A673 (cell line): ENCODE measurements around the gene ACBD3. TPM values are rescaled to one million over a fixed set of nuclear protein-coding genes. Genes with fewer than 3 reads are reported as not detected.

Experiments
- BruUV-seq: library from RNA; stranded (reverse); fragments of 400-500 nt; replicated peaks from 2 replicates; lab custom pipeline; 2021; lab: Mats Ljungman, UMichigan
- CTCF ChIA-PET: fragments of 300-600 bp; sonication (Branson Sonifier 250); formaldehyde crosslinking; loops from one replicate; lab custom pipeline; 2022; ENCODE audit warnings: antibody characterized with exemption; lab: Charles Lee
- POLR2A ChIA-PET: fragments of 300-600 bp; sonication (Branson Sonifier 250); formaldehyde crosslinking; loops from one replicate; lab custom pipeline; 2022; ENCODE audit warnings: antibody characterized with exemption; ENCODE audit not compliant: low non-redundant PET; lab: Charles Lee
- DNase-seq: peaks from one replicate; pipeline ENCODE4 v3.0.0-alpha.2; 2015; ENCODE audit warnings: low spot score
- H3K27ac ChIP-seq: fragments of 200-600 bp; sonication (generic); 2 replicates; pipeline ENCODE4 v1.5.1; 2016; ENCODE audit warnings: mixed run types, low read depth, mild to moderate bottlenecking, mixed read lengths, antibody characterized with exemption, low read length; ENCODE audit not compliant: poor library complexity, severe bottlenecking
- H3K27me3 ChIP-seq: fragments of 200-600 bp; sonication (generic); replicated peaks from 2 replicates; pipeline ENCODE4 v1.6.1; 2017; ENCODE audit warnings: mixed run types, low read depth, mild to moderate bottlenecking, mixed read lengths, antibody characterized with exemption, low read length; ENCODE audit not compliant: insufficient read depth, poor library complexity
- H3K36me3 ChIP-seq: fragments of 200-600 bp; sonication (generic); 2 replicates; pipeline ENCODE4 v1.6.1; 2016; ENCODE audit warnings: mixed run types, mild to moderate bottlenecking, mixed read lengths, antibody characterized with exemption, low read length; ENCODE audit not compliant: insufficient read depth, poor library complexity, severe bottlenecking
- H3K4me1 ChIP-seq: fragments of 200-600 bp; sonication (generic); 2 replicates; pipeline ENCODE4 v1.6.1; 2017; ENCODE audit warnings: mixed run types, mild to moderate bottlenecking, mixed read lengths, antibody characterized with exemption, low read length; ENCODE audit not compliant: insufficient read depth, poor library complexity, severe bottlenecking
- H3K4me3 ChIP-seq: fragments of 200-600 bp; sonication (generic); 2 replicates; pipeline ENCODE4 v1.5.1; 2016; ENCODE audit warnings: low read depth, mixed run types, mild to moderate bottlenecking, mixed read lengths, low read length; ENCODE audit not compliant: poor library complexity, severe bottlenecking
- H3K9me3 ChIP-seq: fragments of 200-600 bp; sonication (generic); 2 replicates; pipeline ENCODE4 v1.6.1; 2016; ENCODE audit warnings: mixed run types, low read depth, mild to moderate bottlenecking, mixed read lengths, antibody characterized with exemption, low read length; ENCODE audit not compliant: poor library complexity, severe bottlenecking
- EZH2 ChIP-seq: fragments of 200-600 bp; sonication (generic); IDR thresholded peaks from 2 replicates; pipeline ENCODE4 v1.6.1; 2017; ENCODE audit warnings: borderline replicate concordance, low read depth, mild to moderate bottlenecking, mixed read lengths, antibody characterized with exemption, low read length; ENCODE audit not compliant: poor library complexity, severe bottlenecking
- intact Hi-C: fragments of 100-400 bp; cut with micrococcal nuclease; formaldehyde crosslinking; loops from one replicate; pipeline ENCODE4 v1.10.0; 2022; ENCODE audit not compliant: unreplicated experiment
- total RNA-seq: library from RNA; stranded (reverse); gene quantifications from 2 replicates; pipeline ENCODE4 v1.2.3, GENCODE V29; 2021
- TF ChIP-seq, protein P1 (sequence below): fragments of 300-800, 200-600 bp; sonication (generic); conservative IDR thresholded peaks from 2 replicates; pipeline ENCODE4 v1.5.1; 2017; ENCODE audit warnings: low read depth, mild to moderate bottlenecking, antibody characterized with exemption, low read length, moderate library complexity, mixed read lengths

ACBD3 gene
- total RNA-seq, 1 experiment from 2014 or later: 33.4 TPM

GRCh38 chr1:226098870-226099835 lies 87.4 kb downstream of the ACBD3 start:
- DNase-seq: no peak
- no peak overlapping the region for H3K27ac ChIP-seq
- POLR2A ChIA-PET: no interaction called here
- intact Hi-C loops: no loop called here
- no peak overlapping the region for H3K4me3 ChIP-seq
- no peaks in the 10 kb centered on the region for H3K36me3 ChIP-seq
- peaks cover 26% of the 10 kb centered on the region for H3K4me1 ChIP-seq
- CTCF ChIA-PET: interaction anchor here (1.7 kb wide), 1 partner anchor 15 kb away, joined by 4 read pairs; no protein-coding TSS in a partner anchor
- no TSS peak for BruUV-seq
- no peaks in the 10 kb centered on the region for H3K27me3 ChIP-seq
- TF ChIP-seq EZH2: no peak
- TF ChIP-seq, protein P1, sequence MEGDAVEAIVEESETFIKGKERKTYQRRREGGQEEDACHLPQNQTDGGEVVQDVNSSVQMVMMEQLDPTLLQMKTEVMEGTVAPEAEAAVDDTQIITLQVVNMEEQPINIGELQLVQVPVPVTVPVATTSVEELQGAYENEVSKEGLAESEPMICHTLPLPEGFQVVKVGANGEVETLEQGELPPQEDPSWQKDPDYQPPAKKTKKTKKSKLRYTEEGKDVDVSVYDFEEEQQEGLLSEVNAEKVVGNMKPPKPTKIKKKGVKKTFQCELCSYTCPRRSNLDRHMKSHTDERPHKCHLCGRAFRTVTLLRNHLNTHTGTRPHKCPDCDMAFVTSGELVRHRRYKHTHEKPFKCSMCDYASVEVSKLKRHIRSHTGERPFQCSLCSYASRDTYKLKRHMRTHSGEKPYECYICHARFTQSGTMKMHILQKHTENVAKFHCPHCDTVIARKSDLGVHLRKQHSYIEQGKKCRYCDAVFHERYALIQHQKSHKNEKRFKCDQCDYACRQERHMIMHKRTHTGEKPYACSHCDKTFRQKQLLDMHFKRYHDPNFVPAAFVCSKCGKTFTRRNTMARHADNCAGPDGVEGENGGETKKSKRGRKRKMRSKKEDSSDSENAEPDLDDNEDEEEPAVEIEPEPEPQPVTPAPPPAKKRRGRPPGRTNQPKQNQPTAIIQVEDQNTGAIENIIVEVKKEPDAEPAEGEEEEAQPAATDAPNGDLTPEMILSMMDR: no peak
- H3K9me3 ChIP-seq: no peaks in the 10 kb centered on the region

- DNase-seq: peak; percentile 60
- POLR2A ChIA-PET: no interaction called here
Measured at GRCh38 chr1:226097866-226098625, 88.5 kb downstream of the ACBD3 start.

GRCh38 chr1:226095286-226095685 lies 91.3 kb downstream of the ACBD3 start:
- intact Hi-C loops: no loop called here
- BruUV-seq: no TSS peak
- no peak for DNase-seq
- POLR2A ChIA-PET: no interaction called here
- H3K27me3 ChIP-seq: no peaks in the 10 kb centered on the region
- TF ChIP-seq EZH2: no peak
- TF ChIP-seq, protein P1: no peak
- no peak overlapping the region for H3K27ac ChIP-seq
- no peak overlapping the region for H3K4me3 ChIP-seq
- no peaks in the 10 kb centered on the region for H3K9me3 ChIP-seq
- CTCF ChIA-PET: no interaction called here
- H3K4me1 ChIP-seq: peaks cover 17% of the 10 kb centered on the region
- H3K36me3 ChIP-seq: no peaks in the 10 kb centered on the region

More at GRCh38 chr1:226097866-226098625, 88.5 kb downstream of the ACBD3 start:
- Histone ChIP-seq H3K27ac (no peak overlapping the region), H3K4me3 (no peak overlapping the region), H3K9me3 (no peaks in the 10 kb centered on the region), H3K36me3 (no peaks in the 10 kb centered on the region), H3K4me1 (peaks cover 26% of the 10 kb centered on the region), H3K27me3 (no peaks in the 10 kb centered on the region)
- BruUV-seq: no TSS peak
- CTCF ChIA-PET: interaction anchor here (1.7 kb wide), 1 partner anchor 14 kb away, joined by 4 read pairs; no protein-coding TSS in a partner anchor
- intact Hi-C loops: no loop called here
- no peak for TF ChIP-seq EZH2
- TF ChIP-seq, protein P1: no peak

Other genes with a start within 250 kb of the ACBD3 start
- gene LEFTY2, start 245.5 kb downstream of the ACBD3 start, total RNA-seq: not detected in 2 replicates
- 26.7 and 27.7 TPM in 2 replicates for gene SDE2, start 187.4 kb downstream of the ACBD3 start, total RNA-seq
- 638 and 640 TPM in 2 replicates for gene H3-3A, start 124.0 kb downstream of the ACBD3 start, total RNA-seq
- gene MIXL1, start 36.9 kb upstream of the ACBD3 start, total RNA-seq: 0.39 TPM in 1 of 2 replicates, not detected in the other
- 20.2 and 20.7 TPM in 2 replicates for gene LIN9, start 122.4 kb upstream of the ACBD3 start, total RNA-seq
- gene PARP1, start 221.4 kb upstream of the ACBD3 start, total RNA-seq: 263 TPM in 2 replicates